Germinal center (tissue), 1 donor: Measurements from ENCODE around the gene KCNJ18.
"Not testable (repeated sequence)": the region's sequence is repeated elsewhere in the genome, so short reads cannot be mapped to it uniquely, and the experiment has no call there.

ENCODE experiments used
- DNase-seq: peaks from one replicate; pipeline ENCODE4 v3.0.0; 2012; ENCODE audit warnings: mixed read lengths, low spot score

Gene KCNJ18

GRCh38 chr17:21702940-21703640 lies 10.8 kb downstream of the KCNJ18 start:
- not testable (repeated sequence) for DNase-seq

DNA sequence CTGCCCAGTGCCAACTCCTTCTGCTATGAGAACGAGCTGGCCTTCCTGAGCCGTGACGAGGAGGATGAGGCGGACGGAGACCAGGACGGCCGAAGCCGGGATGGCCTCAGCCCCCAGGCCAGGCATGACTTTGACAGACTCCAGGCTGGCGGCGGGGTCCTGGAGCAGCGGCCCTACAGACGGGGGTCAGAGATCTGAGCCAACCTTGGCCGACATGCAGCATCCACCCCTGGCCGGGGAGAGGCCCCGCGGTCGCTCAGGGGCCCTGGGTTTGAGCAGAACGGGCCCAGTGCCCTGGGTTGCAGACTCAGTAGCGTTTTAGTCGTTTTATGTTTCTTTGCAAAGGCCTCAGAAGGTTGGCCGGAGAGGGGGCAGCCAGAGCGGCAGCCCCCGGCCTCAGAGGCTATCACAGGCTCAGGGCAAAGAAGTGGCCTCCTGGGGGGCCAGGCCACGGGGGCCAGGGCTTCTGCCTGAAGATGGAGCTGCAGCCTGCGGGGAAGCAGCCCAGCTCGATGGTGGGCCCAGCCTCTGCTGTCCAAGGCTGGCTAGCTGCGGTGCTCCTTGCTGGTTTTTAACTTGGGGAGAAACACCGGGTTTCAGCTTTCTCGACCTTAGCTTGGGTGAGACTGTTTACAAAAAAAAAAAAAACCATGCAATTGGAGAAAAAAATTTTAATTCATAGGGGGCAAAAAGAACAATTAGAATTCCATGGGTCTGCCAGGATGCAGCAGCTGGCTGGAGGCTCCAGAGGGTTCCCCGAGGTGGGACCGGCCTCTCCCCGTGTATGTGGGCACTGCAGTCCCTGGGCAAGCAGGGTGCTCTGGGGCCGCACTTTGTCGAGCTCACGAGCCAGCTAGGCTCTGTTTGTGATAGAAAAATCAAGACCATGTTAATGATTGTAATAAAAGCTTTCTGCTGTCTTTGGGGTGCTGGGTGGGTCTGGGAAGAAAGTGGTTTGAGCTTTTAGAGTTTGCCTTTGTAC lies 11.9 kb downstream of the KCNJ18 start:
- not testable (repeated sequence) for DNase-seq

DNA sequence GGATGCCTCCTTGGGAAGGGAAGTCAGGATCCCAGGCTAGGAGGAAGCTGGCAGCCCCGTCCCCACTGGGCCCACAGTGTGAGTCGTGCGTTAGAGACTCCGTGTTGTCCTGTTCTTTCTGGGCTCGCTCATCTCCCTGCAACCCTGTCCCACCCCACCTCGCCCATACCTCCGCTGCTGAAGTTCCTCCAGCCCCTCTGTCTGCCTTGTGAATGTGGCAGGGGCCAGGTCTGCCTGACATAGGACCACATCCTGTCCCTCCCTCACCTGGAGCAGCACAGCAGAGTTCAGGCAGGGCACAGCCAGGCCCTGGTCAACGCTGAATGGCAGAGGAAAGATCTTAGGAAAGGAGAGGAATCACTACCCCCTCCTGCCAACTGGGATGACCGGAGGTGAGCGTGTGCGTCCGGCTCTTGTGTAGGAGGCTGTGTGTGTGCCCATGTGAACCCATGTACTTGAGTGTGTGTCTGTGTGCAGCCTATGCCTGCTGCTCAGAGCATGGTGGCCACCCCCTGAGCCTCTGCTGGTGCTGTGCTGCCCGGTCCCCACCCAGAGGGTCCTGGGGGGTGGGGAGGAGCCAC lies 12.8 kb downstream of the KCNJ18 start:
- DNase-seq, result no peak

DNA sequence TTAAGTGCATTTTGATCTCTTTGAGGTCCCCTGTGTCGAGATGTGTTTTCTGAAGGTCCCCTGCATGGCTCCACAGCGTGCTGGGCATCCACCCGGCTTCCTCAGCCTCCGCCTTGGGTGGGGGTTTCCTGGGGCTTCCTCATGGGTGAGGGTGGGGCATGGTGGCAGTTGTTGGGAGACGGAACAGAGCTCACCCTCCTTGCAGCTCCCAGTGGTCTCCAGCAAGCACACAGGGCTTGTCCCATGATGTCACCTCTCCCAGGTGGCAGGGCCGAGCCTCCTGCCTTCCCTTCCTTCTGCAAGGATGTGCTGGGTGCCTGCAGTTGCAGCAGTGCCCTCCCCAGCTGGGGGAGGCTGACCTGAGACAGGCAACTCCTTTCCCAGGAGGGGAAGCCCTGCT lies 13.4 kb downstream of the KCNJ18 start:
- DNase-seq, result not testable (repeated sequence)

- not testable (repeated sequence) for DNase-seq
Observed at GRCh38 chr17:21706546-21706945, 14.2 kb downstream of the KCNJ18 start.

- not testable (repeated sequence) for DNase-seq
Observed at GRCh38 chr17:21707131-21707530, 14.8 kb downstream of the KCNJ18 start.

- not testable (repeated sequence) for DNase-seq
Observed at GRCh38 chr17:21707711-21708611, 15.6 kb downstream of the KCNJ18 start.

DNA sequence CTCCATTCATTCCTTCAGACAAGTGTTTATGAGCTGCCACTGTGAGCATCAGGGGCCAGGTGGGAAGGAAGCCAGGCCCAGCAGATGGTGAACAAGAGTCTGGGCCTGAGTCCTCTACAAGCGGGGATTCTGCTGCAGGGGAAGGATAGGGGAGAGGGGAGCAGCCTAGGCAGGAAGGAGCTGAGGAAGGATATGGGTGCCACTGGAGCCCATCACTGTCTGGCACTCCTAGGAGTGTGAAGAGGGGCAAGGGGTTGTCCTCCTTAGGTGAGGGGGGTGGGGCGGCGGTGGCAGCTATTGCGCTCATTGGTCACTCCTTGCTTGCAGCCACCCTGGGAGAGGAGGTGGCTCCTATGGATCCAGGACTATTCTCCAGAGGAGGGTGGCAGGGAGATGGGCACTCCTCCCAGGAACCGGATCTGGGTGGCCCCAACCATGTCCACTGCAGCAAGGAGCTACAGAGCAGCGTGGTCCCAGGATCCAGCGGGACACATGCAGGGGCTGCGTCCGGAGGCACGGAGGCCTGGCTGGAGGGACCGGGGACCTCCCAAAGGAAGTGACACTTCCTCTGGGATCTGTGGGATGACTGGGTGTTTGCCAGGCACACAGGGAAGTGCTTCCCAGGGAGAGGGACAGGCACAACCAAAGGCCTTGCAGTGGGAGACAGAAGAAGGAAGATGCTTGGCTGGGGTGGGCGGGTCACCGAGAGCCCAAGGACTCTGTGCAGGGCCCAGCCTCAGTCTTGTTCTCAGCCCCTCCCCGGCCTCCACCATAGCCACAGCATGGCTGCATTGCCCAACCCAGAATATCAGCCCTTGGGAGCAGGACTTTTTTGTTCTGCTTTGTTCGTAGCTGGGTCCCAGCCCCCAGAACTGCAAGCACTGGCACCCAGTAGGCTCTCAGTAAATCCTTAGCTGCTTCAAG lies 16.6 kb downstream of the KCNJ18 start:
- DNase-seq, result not testable (repeated sequence)

DNA sequence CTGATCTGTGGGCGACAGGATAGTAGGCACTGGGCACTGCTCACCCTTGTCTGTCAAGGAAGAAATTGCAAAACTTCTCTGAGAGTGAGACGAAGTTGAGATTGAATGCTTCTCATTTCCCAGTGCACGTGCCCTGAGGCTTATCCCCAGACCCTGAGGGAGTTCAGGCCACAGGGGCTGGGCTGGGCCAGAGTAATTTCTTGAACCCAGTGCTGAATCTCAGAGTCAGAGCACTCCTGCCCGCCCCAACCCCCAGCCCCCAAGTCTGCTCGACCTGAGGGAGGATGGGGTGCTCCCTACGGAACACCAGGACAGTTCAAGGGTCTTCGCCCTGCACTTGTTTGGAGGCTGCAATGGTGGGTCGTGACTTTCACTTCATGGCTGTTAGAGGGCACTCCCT lies 17.7 kb downstream of the KCNJ18 start:
- not testable (repeated sequence) for DNase-seq

- not testable (repeated sequence) for DNase-seq
Observed at GRCh38 chr17:21710486-21710885, 18.2 kb downstream of the KCNJ18 start.

DNA sequence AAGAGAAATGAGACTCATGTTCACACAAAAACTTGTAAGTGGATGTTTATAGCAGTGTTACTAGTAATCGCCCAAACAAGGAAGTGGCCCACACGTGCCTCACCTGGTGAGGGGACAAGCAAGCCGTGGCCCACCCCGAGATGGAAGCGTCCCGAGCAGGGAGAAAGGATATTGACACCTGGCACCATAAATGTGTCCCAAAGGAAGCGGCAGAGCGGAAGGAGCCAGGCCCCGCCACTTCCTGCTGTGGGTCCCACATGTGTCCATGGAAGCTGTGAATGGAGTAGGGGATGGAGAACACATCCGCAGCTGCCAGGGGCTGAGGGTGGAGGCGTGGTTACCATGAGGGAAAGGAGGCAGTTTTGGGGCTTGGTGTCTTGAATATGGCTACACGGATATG lies 18.9 kb downstream of the KCNJ18 start:
- no peak for DNase-seq

DNA sequence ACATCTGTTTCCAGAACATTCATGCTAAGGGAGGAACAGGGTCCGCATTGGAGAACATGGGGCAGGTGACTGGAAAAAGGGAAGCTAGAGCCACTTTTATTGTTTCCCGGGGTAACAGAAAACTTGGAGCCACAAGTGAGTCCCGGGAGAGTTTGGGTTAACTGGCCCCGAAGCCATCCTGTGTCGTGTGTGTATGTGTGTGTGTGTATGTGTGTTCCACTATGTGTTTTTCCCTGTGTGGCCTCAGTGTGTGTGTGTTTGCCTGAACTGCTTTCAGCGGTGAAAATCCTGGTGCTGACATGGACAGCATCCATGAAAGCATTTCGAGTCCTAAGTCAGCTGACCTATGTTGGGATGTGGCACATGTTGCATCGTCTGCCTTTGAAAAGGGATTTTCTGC lies 20.7 kb downstream of the KCNJ18 start:
- DNase-seq, result not testable (repeated sequence)

- not testable (repeated sequence) for DNase-seq
Observed at GRCh38 chr17:21713631-21714030, 21.3 kb downstream of the KCNJ18 start.

GRCh38 chr17:21714676-21715075 lies 22.4 kb downstream of the KCNJ18 start:
- DNase-seq, result not testable (repeated sequence)

- not testable (repeated sequence) for DNase-seq
Observed at GRCh38 chr17:21715877-21716276, 23.6 kb downstream of the KCNJ18 start.

DNA sequence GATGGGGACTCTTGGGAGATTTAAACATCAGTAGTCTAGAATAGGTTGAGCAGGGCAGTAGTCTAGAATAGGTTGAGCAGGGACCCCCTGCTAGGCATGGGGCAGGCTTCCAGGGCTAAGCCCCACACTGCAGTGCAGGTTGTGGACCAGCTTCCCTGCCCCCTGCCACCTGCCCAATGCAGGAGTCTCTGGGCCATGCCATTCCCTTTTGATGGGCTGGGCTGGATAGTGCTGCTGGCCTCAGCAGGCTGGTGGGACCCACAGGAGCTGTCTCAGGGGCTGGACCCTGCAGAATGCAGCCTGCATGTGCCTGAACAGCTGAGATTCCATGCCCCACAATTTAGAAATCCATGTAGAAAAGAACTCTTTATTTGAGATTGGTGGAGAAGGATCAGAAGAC lies 26.6 kb downstream of the KCNJ18 start:
- DNase-seq, result not testable (repeated sequence)

GRCh38 chr17:21719511-21720226 lies 27.3 kb downstream of the KCNJ18 start:
- DNase-seq, result not testable (repeated sequence)

- not testable (repeated sequence) for DNase-seq
Observed at GRCh38 chr17:21720566-21720965, 28.2 kb downstream of the KCNJ18 start.

DNA sequence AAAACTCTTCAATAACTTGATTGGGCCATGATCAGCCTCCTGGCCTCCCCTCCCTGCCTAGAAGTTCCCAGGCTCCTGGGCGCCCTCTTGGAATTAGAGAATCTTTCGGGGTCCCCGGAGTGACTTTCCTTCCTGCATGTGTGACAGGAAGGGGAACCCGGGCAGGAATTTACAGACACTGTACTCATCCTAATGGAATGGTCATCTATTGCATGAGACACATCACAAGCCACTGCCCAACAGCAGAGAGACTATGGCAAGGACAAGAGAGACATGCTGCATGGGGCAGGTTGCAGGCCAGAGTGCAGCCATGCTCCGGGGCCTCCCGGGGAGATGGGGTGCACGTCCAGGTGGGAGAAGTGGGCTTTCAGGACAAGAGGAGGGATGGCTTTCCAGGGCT lies 29.9 kb downstream of the KCNJ18 start:
- DNase-seq, result not testable (repeated sequence)
